IMR-90 (cell line): ENCODE measurements around the gene SIGLEC14. TPM values are rescaled to one million over a fixed set of nuclear protein-coding genes. Genes with fewer than 3 reads are reported as not detected.

ENCODE experiments used
- ATAC-seq: fragments of 200-7000 bp; cut with Tn5 transposase; 2 replicates; pipeline ENCODE4 v1.9.1; 2020; ENCODE audit warnings: low read depth, mild to moderate bottlenecking, moderate library complexity
- BruUV-seq: library from RNA; stranded (reverse); fragments of 400-500 nt; replicated peaks from 2 replicates; lab custom pipeline; 2021; lab: Mats Ljungman, UMichigan
- CTCF ChIA-PET: fragments of 300-600 bp; formaldehyde crosslinking; extraction: SDS; loops from one replicate; lab custom pipeline; 2021; ENCODE audit warnings: antibody characterized with exemption; lab: Yijun Ruan, JAX
- POLR2A ChIA-PET: fragments of 300-600 bp; sonication (Branson Sonifier 250); formaldehyde crosslinking; loops from one replicate; lab custom pipeline; 2022; ENCODE audit warnings: antibody characterized with exemption; ENCODE audit not compliant: unreplicated experiment; lab: Charles Lee
- DNase-seq: peaks from one replicate; pipeline ENCODE4 v3.0.0; 2013
- H2AFZ ChIP-seq: replicated peaks from 2 replicates; pipeline ENCODE3; 2013; ENCODE audit warnings: low read length, mild to moderate bottlenecking; ENCODE audit not compliant: poor library complexity
- H2AK5ac ChIP-seq: 2 replicates; pipeline ENCODE4 v1.6.1; 2013; ENCODE audit warnings: low read depth, low read length, inconsistent platforms
- H2AK9ac ChIP-seq: replicated peaks from 2 replicates; pipeline ENCODE3; 2013; ENCODE audit warnings: mild to moderate bottlenecking, low read depth, low read length, moderate library complexity; ENCODE audit not compliant: poor library complexity
- H2BK120ac ChIP-seq: 2 replicates; pipeline ENCODE4 v1.6.1; 2013; ENCODE audit warnings: low read depth, low read length, inconsistent platforms
- H2BK15ac ChIP-seq: 3 replicates; pipeline ENCODE4 v1.6.1; 2013; ENCODE audit warnings: low read depth, low read length, inconsistent platforms
- H2BK20ac ChIP-seq: 2 replicates; pipeline ENCODE4 v1.6.1; 2013; ENCODE audit warnings: low read depth, mild to moderate bottlenecking, inconsistent platforms, low read length, moderate library complexity
- H2BK5ac ChIP-seq: 2 replicates; pipeline ENCODE4 v1.6.1; 2013; ENCODE audit warnings: mild to moderate bottlenecking, low read depth, low read length, inconsistent platforms; ENCODE audit not compliant: poor library complexity, severe bottlenecking
- H3K14ac ChIP-seq: replicated peaks from 2 replicates; pipeline ENCODE4 v1.6.1; 2013; ENCODE audit warnings: low read depth, low read length, inconsistent platforms
- H3K18ac ChIP-seq: 2 replicates; pipeline ENCODE4 v1.6.1; 2013; ENCODE audit warnings: low read depth, low read length, control low read depth
- H3K23ac ChIP-seq: 2 replicates; pipeline ENCODE4 v1.6.1; 2013; ENCODE audit warnings: low read depth, low read length, inconsistent platforms
- H3K27ac ChIP-seq: 2 replicates; pipeline ENCODE4 v1.5.1; 2013; ENCODE audit warnings: mild to moderate bottlenecking, control low read depth, low read length; ENCODE audit not compliant: insufficient read depth
- H3K27me3 ChIP-seq: 2 replicates; pipeline ENCODE4 v1.6.1; 2013; ENCODE audit warnings: low read length; ENCODE audit not compliant: control insufficient read depth, insufficient read depth
- H3K36me3 ChIP-seq: 2 replicates; pipeline ENCODE4 v1.6.1; 2013; ENCODE audit warnings: low read length, mixed read lengths; ENCODE audit not compliant: control insufficient read depth, insufficient read depth
- H3K4ac ChIP-seq: 2 replicates; pipeline ENCODE4 v1.6.1; 2013; ENCODE audit warnings: low read depth, low read length, inconsistent platforms
- H3K4me1 ChIP-seq: 2 replicates; pipeline ENCODE4 v1.6.1; 2013; ENCODE audit warnings: low read length, mixed read lengths; ENCODE audit not compliant: control insufficient read depth, insufficient read depth
- H3K4me2 ChIP-seq: 2 replicates; pipeline ENCODE4 v1.6.1; 2013; ENCODE audit warnings: low read depth, mild to moderate bottlenecking, control low read depth, low read length, moderate library complexity
- H3K4me3 ChIP-seq: 2 replicates; pipeline ENCODE4 v1.5.1; 2013; ENCODE audit warnings: low read depth, mild to moderate bottlenecking, control low read depth, low read length, moderate library complexity; ENCODE audit not compliant: insufficient read depth
- H3K56ac ChIP-seq: 2 replicates; pipeline ENCODE4 v1.6.1; 2013; ENCODE audit warnings: low read length, inconsistent platforms; ENCODE audit not compliant: insufficient read depth; ENCODE audit errors: extremely low read depth
- H3K79me1 ChIP-seq, 2 experiments: 2 replicates each; pipeline ENCODE4 v1.6.1; 2013; ENCODE audit warnings: low read length in 2 of 2, inconsistent platforms in 1 of 2, low read depth in 1 of 2
- H3K9ac ChIP-seq: 2 replicates; pipeline ENCODE4 v1.6.1; 2013; ENCODE audit warnings: low read depth, low read length, control low read depth
- H3K9me1 ChIP-seq: 2 replicates; pipeline ENCODE4 v1.6.1; 2013; ENCODE audit warnings: low read length, inconsistent platforms; ENCODE audit not compliant: insufficient read depth
- H3K9me3 ChIP-seq: 2 replicates; pipeline ENCODE4 v1.6.1; 2013; ENCODE audit warnings: low read length; ENCODE audit not compliant: control insufficient read depth, insufficient read depth
- H4K20me1 ChIP-seq: 2 replicates; pipeline ENCODE4 v1.6.1; 2013; ENCODE audit warnings: low read length, inconsistent platforms; ENCODE audit not compliant: insufficient read depth
- H4K5ac ChIP-seq: 2 replicates; pipeline ENCODE4 v1.6.1; 2013; ENCODE audit warnings: mild to moderate bottlenecking, low read depth, low read length, control low read depth
- H4K8ac ChIP-seq, 2 experiments: 2 replicates each; pipeline ENCODE4 v1.6.1; 2013; ENCODE audit warnings: low read depth in 2 of 2, low read length in 2 of 2, control low read depth in 1 of 2, inconsistent platforms in 1 of 2
- H4K91ac ChIP-seq: 2 replicates; pipeline ENCODE4 v1.6.1; 2013; ENCODE audit warnings: low read depth, low read length, inconsistent platforms; ENCODE audit not compliant: insufficient read depth
- CHD1 ChIP-seq: IDR thresholded peaks from 2 replicates; pipeline ENCODE4 v1.6.1; 2012; ENCODE audit warnings: low read depth, low read length, improper control_type of control experiment
- CTCF ChIP-seq: conservative IDR thresholded peaks from 2 replicates; pipeline ENCODE4 v1.5.1; 2012; ENCODE audit warnings: mild to moderate bottlenecking, low read depth, low read length, improper control_type of control experiment
- ELK1 ChIP-seq: fragments of 150-350 bp; IDR thresholded peaks from 2 replicates; pipeline ENCODE4 v1.6.1; 2016; ENCODE audit warnings: low read depth, mild to moderate bottlenecking, low read length, moderate library complexity, borderline replicate concordance
- MAFK ChIP-seq: IDR thresholded peaks from 2 replicates; pipeline ENCODE4 v1.6.1; 2012; ENCODE audit warnings: low read depth, low read length, improper control_type of control experiment
- MXI1 ChIP-seq: IDR thresholded peaks from 2 replicates; pipeline ENCODE4 v1.6.1; 2012; ENCODE audit warnings: low read depth, mild to moderate bottlenecking, low read length, moderate library complexity, borderline replicate concordance
- NFE2L2 ChIP-seq: fragments of 150-350 bp; IDR thresholded peaks from 2 replicates; pipeline ENCODE4 v1.6.1; 2016; ENCODE audit warnings: low read depth, mild to moderate bottlenecking, low read length
- POLR2A ChIP-seq: IDR thresholded peaks from 2 replicates; pipeline ENCODE4 v1.6.1; 2012; ENCODE audit warnings: mild to moderate bottlenecking, low read depth, low read length
- RFX5 ChIP-seq: IDR thresholded peaks from 2 replicates; pipeline ENCODE4 v1.8.0; 2012; ENCODE audit warnings: low read depth, mild to moderate bottlenecking, low read length, moderate library complexity
- SMC3 ChIP-seq: fragments of 150-350 bp; IDR thresholded peaks from 2 replicates; pipeline ENCODE4 v1.6.1; 2016; ENCODE audit warnings: low read depth, mild to moderate bottlenecking, antibody characterized with exemption, low read length, moderate library complexity
- WGBS, 2 experiments: methylation state at CpG; one replicate each; pipeline versions ENCODE4 v1.1.5 to v1.1.7; 2013; ENCODE audit warnings: missing lambda C conversion rate in 2 of 2; ENCODE audit not compliant: insufficient read length in 1 of 2; ENCODE audit errors: extremely low coverage in 2 of 2; 5-methylcytosine and 5-hydroxymethylcytosine counted together
- dilution Hi-C: fragments of 300-500 bp; cut with HindIII; formaldehyde crosslinking; loops from one replicate; pipeline ENCODE4 v1.14.3; 2018; ENCODE audit warnings: low sequenced_read_pairs; ENCODE audit not compliant: unreplicated experiment
- in situ Hi-C: fragments of 300-500 bp; cut with MboI; formaldehyde crosslinking; loops from 3 replicates; pipeline ENCODE4 v1.14.3; 2019; ENCODE audit warnings: low sequenced_read_pairs, inconsistent platforms, mixed read lengths
- intact Hi-C: fragments of 100-400 bp; cut with micrococcal nuclease; formaldehyde crosslinking; loops from 2 replicates; pipeline ENCODE4 v1.10.0; 2022
- polyA plus RNA-seq, 3 experiments: library from polyadenylated mRNA; depleted of rRNA; stranded (reverse); fragments of >200 nt; gene quantifications; 2 replicates each; pipeline ENCODE4 v1.2.3, GENCODE V29; 2012; ENCODE audit warnings: low replicate concordance in 1 of 3
- total RNA-seq: library from RNA; depleted of rRNA; stranded (reverse); fragments of >200 nt; gene quantifications from 2 replicates; pipeline ENCODE4 v1.2.3, GENCODE V29; 2012

Gene SIGLEC14
- total and polyA plus RNA-seq, 2 of the 4 experiments (the other 2 are of a cell fraction): not detected

GRCh38 chr19:51686171-51686570 is 39.5 kb upstream of the SIGLEC14 start:
- Histone ChIP-seq H3K4ac (no peak overlapping the region), H3K36me3 (no peaks in the 10 kb centered on the region), H3K9ac (no peak overlapping the region), H3K18ac (no peak overlapping the region), H3K4me2 (no peak overlapping the region; the same call in 1 of the 2 replicates), H3K79me1 (peaks cover 0 to 25% of the 10 kb centered on the region in 2 experiments; a peak in 3 of 4 replicates), H3K23ac (no peak overlapping the region), H3K56ac (no peak overlapping the region), H4K91ac (no peak overlapping the region), H3K9me3 (no peaks in the 10 kb centered on the region), H4K20me1 (peaks cover 7% of the 10 kb centered on the region), H2BK120ac (no peak overlapping the region), H3K14ac (no peak overlapping the region), H2AK9ac (no peak overlapping the region), H3K27ac (no peak overlapping the region), H2AK5ac (no peak overlapping the region), H2BK15ac (no peak overlapping the region), H3K27me3 (no peaks in the 10 kb centered on the region), H4K8ac (no peak overlapping the region), H2BK20ac (no peak overlapping the region), H2AFZ (no peak overlapping the region), H2BK5ac (no peak overlapping the region), H3K4me1 (peaks cover 7% of the 10 kb centered on the region), H4K5ac (no peak overlapping the region), H3K4me3 (no peak overlapping the region), H3K9me1 (peaks cover 4% of the 10 kb centered on the region; the same call in 1 of the 2 replicates)
- no CpG with 5 or more reads among the region's 2 CpGs for WGBS, 2 experiments
- dilution Hi-C loops: no loop called here
- ATAC-seq (no peak), DNase-seq (no peak)
- BruUV-seq: no TSS peak
- CTCF ChIA-PET: no interaction called here
- no peak for TF ChIP-seq SMC3
- no peak for TF ChIP-seq NFE2L2
- no peak for TF ChIP-seq CTCF
- TF ChIP-seq ELK1: no peak
- TF ChIP-seq POLR2A: no peak
- TF ChIP-seq MXI1: no peak
- TF ChIP-seq MAFK: no peak
- no peak for TF ChIP-seq CHD1
- no peak for TF ChIP-seq RFX5
- intact Hi-C loops: no loop called here
- POLR2A ChIA-PET: no interaction called here
- in situ Hi-C loops: no loop called here
